WERI-Rb-1 (cell line): ENCODE measurements around the gene NFIA.

ENCODE experiments used
- DNase-seq: peaks from one replicate; pipeline ENCODE4 v3.0.0-alpha.2; 2020
- H3K27ac ChIP-seq: fragments of 250-450 bp; sonication (Bioruptor Pico); 2 replicates; pipeline ENCODE4 v1.5.1; 2020; ENCODE audit warnings: mild to moderate bottlenecking, moderate library complexity
- H3K27me3 ChIP-seq: fragments of 250-450 bp; sonication (Bioruptor Pico); 2 replicates; pipeline ENCODE4 v1.5.1; 2021; ENCODE audit warnings: mild to moderate bottlenecking, low read depth, moderate library complexity; ENCODE audit not compliant: insufficient read depth, severe bottlenecking
- H3K36me3 ChIP-seq: fragments of 250-450 bp; sonication (Bioruptor Pico); 2 replicates; pipeline ENCODE4 v1.5.1; 2020; ENCODE audit warnings: mild to moderate bottlenecking, moderate library complexity
- H3K4me3 ChIP-seq: 2 replicates; pipeline ENCODE4 v1.5.1; 2011; ENCODE audit warnings: low read depth, mild to moderate bottlenecking, control low read depth, low read length
- H3K9me3 ChIP-seq: fragments of 250-450 bp; sonication (Bioruptor Pico); 2 replicates; pipeline ENCODE4 v1.5.1; 2021; ENCODE audit warnings: mild to moderate bottlenecking, moderate library complexity; ENCODE audit not compliant: severe bottlenecking
- TF ChIP-seq, protein P1 (sequence below): IDR thresholded peaks from 2 replicates; pipeline ENCODE4 v1.5.1; 2011; ENCODE audit warnings: low read depth, mild to moderate bottlenecking, control low read depth, inconsistent platforms, low read length

Gene NFIA

DNA sequence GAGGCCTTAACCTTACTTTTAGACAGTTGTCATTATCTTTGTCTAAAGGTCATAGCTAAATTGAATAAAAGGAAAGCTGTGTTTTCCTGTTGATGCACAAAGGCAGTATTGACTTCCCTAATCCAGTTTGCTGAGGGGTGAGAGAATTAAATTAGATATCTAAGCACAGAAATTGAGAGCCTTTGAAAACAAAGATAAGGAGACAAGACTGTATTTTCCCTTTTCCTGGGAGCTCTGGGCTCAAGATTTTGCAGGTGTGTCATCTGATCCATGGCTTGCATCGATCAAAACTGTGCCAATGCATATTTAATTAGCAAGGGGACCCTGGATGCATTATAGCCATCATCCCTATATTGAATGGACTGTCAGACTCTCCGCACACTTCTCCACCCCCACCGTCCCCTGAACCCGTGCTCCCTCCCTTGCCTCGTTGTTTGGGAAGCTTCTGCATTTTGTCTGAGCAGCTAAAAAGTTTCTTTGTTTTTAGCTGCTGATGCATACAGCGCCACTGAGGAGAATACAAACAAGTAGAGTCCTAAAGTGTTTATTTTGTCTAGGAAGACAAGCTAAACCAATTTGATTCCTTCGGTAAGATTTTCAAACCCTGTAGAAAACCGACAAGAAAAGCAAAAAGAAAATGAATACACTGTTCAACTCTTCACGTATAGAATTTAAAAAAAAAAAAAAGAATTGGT, 186.3 kb downstream of the NFIA start:
- DNase-seq, result no peak
- H3K27me3 ChIP-seq, result no peaks in the 10 kb centered on the region

DNA sequence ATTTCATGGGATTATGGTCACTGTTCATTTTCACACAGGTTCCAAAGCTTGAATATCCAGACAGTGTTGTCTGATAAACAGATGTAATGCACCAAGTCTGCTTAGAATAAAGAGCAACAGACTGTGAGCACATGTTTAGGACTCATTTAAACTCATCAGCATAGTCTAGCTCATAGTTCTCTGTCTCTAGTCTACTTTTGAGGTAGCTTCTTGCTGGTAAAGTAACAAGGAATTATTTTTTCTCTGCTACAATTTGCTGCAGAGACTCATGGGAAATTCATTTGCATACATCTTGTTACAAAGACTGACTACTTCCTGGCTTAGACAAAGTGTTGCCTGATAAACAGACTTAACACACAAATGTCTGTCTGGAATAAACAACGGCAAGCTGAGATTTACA, 187.2 kb downstream of the NFIA start:
- H3K4me3 ChIP-seq, result no peak overlapping the region
- H3K27me3 ChIP-seq, result no peaks in the 10 kb centered on the region
- no peaks in the 10 kb centered on the region for H3K9me3 ChIP-seq
- H3K27ac ChIP-seq, result no peak overlapping the region
- TF ChIP-seq, protein P1, sequence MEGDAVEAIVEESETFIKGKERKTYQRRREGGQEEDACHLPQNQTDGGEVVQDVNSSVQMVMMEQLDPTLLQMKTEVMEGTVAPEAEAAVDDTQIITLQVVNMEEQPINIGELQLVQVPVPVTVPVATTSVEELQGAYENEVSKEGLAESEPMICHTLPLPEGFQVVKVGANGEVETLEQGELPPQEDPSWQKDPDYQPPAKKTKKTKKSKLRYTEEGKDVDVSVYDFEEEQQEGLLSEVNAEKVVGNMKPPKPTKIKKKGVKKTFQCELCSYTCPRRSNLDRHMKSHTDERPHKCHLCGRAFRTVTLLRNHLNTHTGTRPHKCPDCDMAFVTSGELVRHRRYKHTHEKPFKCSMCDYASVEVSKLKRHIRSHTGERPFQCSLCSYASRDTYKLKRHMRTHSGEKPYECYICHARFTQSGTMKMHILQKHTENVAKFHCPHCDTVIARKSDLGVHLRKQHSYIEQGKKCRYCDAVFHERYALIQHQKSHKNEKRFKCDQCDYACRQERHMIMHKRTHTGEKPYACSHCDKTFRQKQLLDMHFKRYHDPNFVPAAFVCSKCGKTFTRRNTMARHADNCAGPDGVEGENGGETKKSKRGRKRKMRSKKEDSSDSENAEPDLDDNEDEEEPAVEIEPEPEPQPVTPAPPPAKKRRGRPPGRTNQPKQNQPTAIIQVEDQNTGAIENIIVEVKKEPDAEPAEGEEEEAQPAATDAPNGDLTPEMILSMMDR, result no peak
- H3K36me3 ChIP-seq, result no peaks in the 10 kb centered on the region
- DNase-seq, result no peak

More for the DNA sequence above, 186.3 kb downstream of the NFIA start:
- no peaks in the 10 kb centered on the region for H3K9me3 ChIP-seq
- H3K4me3 ChIP-seq, result no peak overlapping the region
- TF ChIP-seq, protein P1, result no peak
- no peak overlapping the region for H3K27ac ChIP-seq
- H3K36me3 ChIP-seq, result no peaks in the 10 kb centered on the region

DNA sequence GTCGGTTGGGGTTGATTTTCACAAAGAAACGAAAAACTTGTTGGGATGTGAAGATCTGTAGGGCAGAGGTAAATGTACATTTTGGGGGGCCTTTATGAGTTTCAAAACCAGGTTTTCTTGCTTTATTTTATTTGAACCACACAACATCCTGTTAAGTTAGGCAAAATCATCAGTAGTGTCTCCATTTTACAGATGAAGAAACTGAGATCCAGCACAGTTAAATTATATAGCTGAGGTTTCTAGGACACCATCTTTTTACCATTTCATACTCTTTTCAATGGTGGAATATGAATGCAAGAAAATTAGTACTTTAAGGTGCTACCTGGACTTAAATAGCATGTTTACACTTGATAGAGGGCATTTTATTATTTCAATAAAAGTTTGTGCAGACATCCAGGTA, 187.7 kb downstream of the NFIA start:
- no peak overlapping the region for H3K4me3 ChIP-seq
- H3K36me3 ChIP-seq, result no peaks in the 10 kb centered on the region
- H3K27ac ChIP-seq, result no peak overlapping the region
- no peaks in the 10 kb centered on the region for H3K9me3 ChIP-seq
- no peaks in the 10 kb centered on the region for H3K27me3 ChIP-seq
- DNase-seq, result no peak
- TF ChIP-seq, protein P1, result no peak

DNA sequence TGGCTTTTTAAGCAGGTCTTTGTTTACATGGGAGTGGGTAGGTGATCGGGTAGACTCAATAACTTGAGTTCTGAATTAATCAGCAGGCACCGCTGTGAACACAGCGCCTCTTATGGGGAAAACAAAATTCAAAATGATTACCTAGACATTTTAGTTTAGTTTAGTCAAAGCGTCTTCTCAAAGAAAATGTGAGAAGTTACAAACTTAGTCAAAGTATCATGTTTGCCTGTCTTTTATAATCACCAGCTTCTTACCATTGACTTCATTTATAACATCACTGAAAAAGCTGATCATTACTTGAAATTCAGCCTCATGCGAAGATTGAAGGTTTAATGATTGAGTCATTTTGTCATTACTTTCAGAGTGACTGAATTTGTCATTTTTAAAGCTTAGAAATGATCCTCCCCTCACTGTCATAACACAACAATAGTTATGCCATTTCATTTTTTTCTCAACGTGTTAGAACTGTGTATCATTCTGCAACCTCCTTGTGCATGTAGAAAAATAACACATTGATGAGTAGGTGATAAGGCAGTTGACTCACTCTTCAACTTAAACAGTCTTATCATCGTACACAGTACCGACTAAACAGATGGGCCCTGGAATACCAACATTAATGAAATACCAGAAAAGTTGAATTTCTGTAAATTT, 188.5 kb downstream of the NFIA start:
- TF ChIP-seq, protein P1, result no peak
- H3K9me3 ChIP-seq, result no peaks in the 10 kb centered on the region
- no peak overlapping the region for H3K27ac ChIP-seq
- no peak for DNase-seq
- no peak overlapping the region for H3K4me3 ChIP-seq
- H3K36me3 ChIP-seq, result no peaks in the 10 kb centered on the region
- no peaks in the 10 kb centered on the region for H3K27me3 ChIP-seq

DNA sequence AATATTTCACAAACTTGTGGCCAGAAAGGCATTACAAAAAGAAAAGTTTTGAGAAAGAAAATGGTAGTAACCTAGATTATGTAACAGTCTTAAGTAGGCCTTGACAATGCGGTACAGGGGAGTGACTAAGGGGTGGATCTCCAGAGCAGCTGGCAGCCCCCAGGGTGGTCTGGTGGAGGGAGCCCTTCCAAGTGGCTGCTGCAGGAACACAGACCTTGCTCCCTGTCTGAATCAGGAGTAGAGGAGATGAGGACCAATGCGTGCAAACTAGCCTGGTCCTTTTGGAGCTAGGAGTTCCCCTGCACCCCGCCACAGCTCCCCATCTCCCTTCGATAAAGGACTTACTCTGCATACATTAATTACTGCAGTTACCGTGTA, 189.0 kb downstream of the NFIA start:
- TF ChIP-seq, protein P1, result no peak
- no peak overlapping the region for H3K27ac ChIP-seq
- no peak overlapping the region for H3K4me3 ChIP-seq
- H3K9me3 ChIP-seq, result no peaks in the 10 kb centered on the region
- no peaks in the 10 kb centered on the region for H3K36me3 ChIP-seq
- no peaks in the 10 kb centered on the region for H3K27me3 ChIP-seq
- DNase-seq, result no peak
